K562 (cell line): ENCODE data around the gene PLCB3. TPM values are rescaled to one million over a fixed set of nuclear protein-coding genes. Genes with fewer than 3 reads are reported as not detected.

ENCODE experiments used
- ASH1L ChIP-seq: fragments of 450-650 bp; IDR thresholded peaks from 2 replicates; pipeline ENCODE4 v1.6.1; 2018; ENCODE audit warnings: borderline replicate concordance, mild to moderate bottlenecking, low read depth; ENCODE audit not compliant: partially characterized antibody
- CBX3 ChIP-seq, 2 experiments: IDR thresholded peaks; 1 replicate in 1 of 2; 2 replicates in 1 of 2; pipeline ENCODE4 v1.6.1; 2012; ENCODE audit warnings: inconsistent platforms in 2 of 2, low read length in 2 of 2, borderline replicate concordance in 1 of 2, control low read depth in 1 of 2
- ETS2 ChIP-seq: IDR thresholded peaks from 2 replicates; pipeline ENCODE4 v1.6.1; 2016; ENCODE audit warnings: borderline replicate concordance, missing genetic modification characterization, mild to moderate bottlenecking, moderate library complexity, missing compliant biosample characterization; ENCODE audit not compliant: poor library complexity, severe bottlenecking
- MBD2 ChIP-seq: sonication (generic); IDR thresholded peaks from 2 replicates; pipeline ENCODE4 v1.6.1; 2016; ENCODE audit warnings: low read depth, borderline replicate concordance
- MEF2A ChIP-seq: IDR thresholded peaks from 2 replicates; pipeline ENCODE4 v1.6.1; 2011; ENCODE audit warnings: low read depth, mild to moderate bottlenecking, low read length, moderate library complexity; ENCODE audit not compliant: control insufficient read depth
- PHF20 ChIP-seq: fragments of 450-650 bp; IDR thresholded peaks from 2 replicates; pipeline ENCODE4 v1.6.1; 2018; ENCODE audit not compliant: partially characterized antibody
- POLR2AphosphoS2 ChIP-seq: IDR thresholded peaks from 2 replicates; pipeline ENCODE4 v1.6.1; 2012; ENCODE audit warnings: low read length, improper control_type of control experiment
- SLC30A9 ChIP-seq: fragments of 250-450 bp; sonication (Bioruptor Pico); IDR thresholded peaks from 2 replicates; pipeline ENCODE4 v1.8.0; 2022; ENCODE audit warnings: mild to moderate bottlenecking, moderate library complexity
- SREBF1 ChIP-seq: fragments of 150-350 bp; IDR thresholded peaks from 2 replicates; pipeline ENCODE4 v1.6.1; 2014; ENCODE audit warnings: antibody characterized with exemption, low read depth, low read length, borderline replicate concordance
- TCF7L2 ChIP-seq: fragments of 150-350 bp; IDR thresholded peaks from 2 replicates; pipeline ENCODE4 v1.6.1; 2016; ENCODE audit warnings: low read depth, mild to moderate bottlenecking, low read length, moderate library complexity
- TEAD1 ChIP-seq, 2 experiments: fragments of 450-650 bp in 1 of 2; sonication (generic) in 1 of 2; formaldehyde crosslinking; IDR thresholded peaks; 2 replicates each; pipeline versions ENCODE4 v1.4.0 to v1.8.0; 2020 to 2022; ENCODE audit warnings: mild to moderate bottlenecking in 2 of 2, missing genetic modification reagents in 1 of 2
- THRAP3 ChIP-seq: fragments of 450-650 bp; IDR thresholded peaks from 2 replicates; pipeline ENCODE4 v1.6.1; 2016; ENCODE audit warnings: mild to moderate bottlenecking, inconsistent platforms, borderline replicate concordance
- ZNF121 ChIP-seq: sonication (generic); formaldehyde crosslinking; conservative IDR thresholded peaks from 2 replicates; pipeline ENCODE4 v1.8.0; 2022; ENCODE audit warnings: missing genetic modification reagents
- ZNF24 ChIP-seq: fragments of 450-650 bp; IDR thresholded peaks from 2 replicates; pipeline ENCODE4 v1.6.1; 2016
- ZNF551 ChIP-seq: fragments of 250-450 bp; sonication (Bioruptor Pico); IDR thresholded peaks from 2 replicates; pipeline ENCODE4 v1.5.0; 2021; ENCODE audit warnings: mild to moderate bottlenecking, moderate library complexity
- polyA plus RNA-seq, 8 experiments: library from polyadenylated mRNA; depleted of rRNA in 4 of 8; stranded (reverse) in 5 of 8; unstranded in 3 of 8; fragments of >200 nt; fragmentation: Nextera tagmentation in 2 of 8; fragmentation: Illumina TruSeq in 1 of 8; extraction: Ambion mirVana in 2 of 8; extraction: Trizol in 1 of 8; gene quantifications; 2 replicates each; pipeline versions ENCODE4 v1.2.1 to v1.2.3, GENCODE V29; 2011 to 2014; ENCODE audit warnings: inconsistent platforms in 1 of 8, missing spikeins in 1 of 8
- total RNA-seq, 7 experiments: library from RNA; depleted of rRNA in 6 of 7; stranded (reverse); fragments of >200 nt in 6 of 7; fragmentation: Illumina TruSeq in 2 of 7; extraction: Trizol in 2 of 7; gene quantifications; 2 replicates each; pipeline versions ENCODE4 v1.2.1 to v1.2.3, GENCODE V29; 2011 to 2021; ENCODE audit warnings: low replicate concordance in 1 of 7
- TF ChIP-seq, protein P1 (sequence below), 2 experiments: fragments of 450-650 bp in 1 of 2; sonication (generic) in 1 of 2; formaldehyde crosslinking; conservative IDR thresholded peaks; 2 replicates each; pipeline versions ENCODE4 v1.4.0 to v1.8.1; 2020 to 2022; ENCODE audit warnings: mild to moderate bottlenecking in 1 of 2, missing genetic modification reagents in 1 of 2
- TF ChIP-seq, protein P2 (sequence below): fragments of 150-350 bp; IDR thresholded peaks from 2 replicates; pipeline ENCODE4 v1.6.1; 2014; ENCODE audit warnings: low read depth, mild to moderate bottlenecking, low read length, borderline replicate concordance
- TF ChIP-seq, protein P3 (sequence below): fragments of 450-650 bp; formaldehyde crosslinking; IDR thresholded peaks from 2 replicates; pipeline ENCODE4 v1.4.0; 2020; ENCODE audit warnings: mild to moderate bottlenecking, moderate library complexity
- TF ChIP-seq, protein P4 (sequence below): fragments of 450-650 bp; IDR thresholded peaks from 2 replicates; pipeline ENCODE4 v1.6.1; 2017; ENCODE audit warnings: antibody characterized with exemption, mild to moderate bottlenecking

PLCB3 gene
- total and polyA plus RNA-seq, 9 of the 15 experiments (the other 6 are each of a cell fraction or from before 2014, with no cell fraction given), result 0.31 to 44.8 (median 14.6) TPM

DNA sequence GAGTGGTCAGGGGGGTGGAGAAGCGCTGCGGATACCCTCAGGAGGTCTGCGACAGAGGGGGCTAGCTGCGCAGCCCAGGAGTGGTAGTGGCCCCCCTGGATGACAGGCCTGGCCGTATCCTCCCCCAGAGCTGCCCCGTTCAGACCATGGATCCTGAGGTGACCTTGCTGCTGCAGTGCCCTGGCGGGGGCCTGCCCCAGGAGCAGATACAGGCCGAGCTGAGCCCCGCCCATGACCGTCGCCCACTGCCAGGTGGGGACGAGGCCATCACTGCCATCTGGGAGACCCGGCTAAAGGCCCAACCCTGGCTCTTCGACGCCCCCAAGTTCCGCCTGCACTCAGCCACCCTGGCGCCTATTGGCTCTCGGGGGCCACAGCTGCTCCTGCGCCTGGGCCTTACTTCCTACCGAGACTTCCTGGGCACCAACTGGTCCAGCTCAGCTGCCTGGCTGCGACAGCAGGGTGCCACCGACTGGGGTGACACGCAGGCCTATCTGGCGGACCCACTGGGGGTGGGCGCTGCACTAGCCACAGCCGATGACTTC lies 24.8 kb upstream of the PLCB3 start (continued):
- TF ChIP-seq SLC30A9 (CRISPR knock-in tag) (no peak), ZNF24 (no peak), ETS2 (tag) (no peak), MBD2 (no peak), ZNF551 (CRISPR knock-in tag) (no peak), ZNF121 (CRISPR knock-in tag) (no peak), ASH1L (no peak), SREBF1 (no peak), PHF20 (peak; percentile 4), THRAP3 (no peak), TEAD1 (CRISPR knock-in tag; IDR thresholded peaks at IDR 0.05) (0 out of 4 replicates have a peak, but pooled peaks of 1 of the 2 experiments have one; percentile 75), CBX3 (IDR thresholded peaks at IDR 0.05; ENCODE audit: borderline replicate concordance in 1 of 2, low read length in 2 of 2) (no peak), TCF7L2 (no peak), POLR2AphosphoS2 (no peak), MEF2A (no peak)
- TF ChIP-seq, protein P1, sequence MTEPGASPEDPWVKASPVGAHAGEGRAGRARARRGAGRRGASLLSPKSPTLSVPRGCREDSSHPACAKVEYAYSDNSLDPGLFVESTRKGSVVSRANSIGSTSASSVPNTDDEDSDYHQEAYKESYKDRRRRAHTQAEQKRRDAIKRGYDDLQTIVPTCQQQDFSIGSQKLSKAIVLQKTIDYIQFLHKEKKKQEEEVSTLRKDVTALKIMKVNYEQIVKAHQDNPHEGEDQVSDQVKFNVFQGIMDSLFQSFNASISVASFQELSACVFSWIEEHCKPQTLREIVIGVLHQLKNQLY (CRISPR knock-in tag; conservative IDR thresholded peaks at IDR 0.05), result no peak
- TF ChIP-seq, protein P2, sequence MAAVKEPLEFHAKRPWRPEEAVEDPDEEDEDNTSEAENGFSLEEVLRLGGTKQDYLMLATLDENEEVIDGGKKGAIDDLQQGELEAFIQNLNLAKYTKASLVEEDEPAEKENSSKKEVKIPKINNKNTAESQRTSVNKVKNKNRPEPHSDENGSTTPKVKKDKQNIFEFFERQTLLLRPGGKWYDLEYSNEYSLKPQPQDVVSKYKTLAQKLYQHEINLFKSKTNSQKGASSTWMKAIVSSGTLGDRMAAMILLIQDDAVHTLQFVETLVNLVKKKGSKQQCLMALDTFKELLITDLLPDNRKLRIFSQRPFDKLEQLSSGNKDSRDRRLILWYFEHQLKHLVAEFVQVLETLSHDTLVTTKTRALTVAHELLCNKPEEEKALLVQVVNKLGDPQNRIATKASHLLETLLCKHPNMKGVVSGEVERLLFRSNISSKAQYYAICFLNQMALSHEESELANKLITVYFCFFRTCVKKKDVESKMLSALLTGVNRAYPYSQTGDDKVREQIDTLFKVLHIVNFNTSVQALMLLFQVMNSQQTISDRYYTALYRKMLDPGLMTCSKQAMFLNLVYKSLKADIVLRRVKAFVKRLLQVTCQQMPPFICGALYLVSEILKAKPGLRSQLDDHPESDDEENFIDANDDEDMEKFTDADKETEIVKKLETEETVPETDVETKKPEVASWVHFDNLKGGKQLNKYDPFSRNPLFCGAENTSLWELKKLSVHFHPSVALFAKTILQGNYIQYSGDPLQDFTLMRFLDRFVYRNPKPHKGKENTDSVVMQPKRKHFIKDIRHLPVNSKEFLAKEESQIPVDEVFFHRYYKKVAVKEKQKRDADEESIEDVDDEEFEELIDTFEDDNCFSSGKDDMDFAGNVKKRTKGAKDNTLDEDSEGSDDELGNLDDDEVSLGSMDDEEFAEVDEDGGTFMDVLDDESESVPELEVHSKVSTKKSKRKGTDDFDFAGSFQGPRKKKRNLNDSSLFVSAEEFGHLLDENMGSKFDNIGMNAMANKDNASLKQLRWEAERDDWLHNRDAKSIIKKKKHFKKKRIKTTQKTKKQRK, result no peak
- TF ChIP-seq, protein P3, sequence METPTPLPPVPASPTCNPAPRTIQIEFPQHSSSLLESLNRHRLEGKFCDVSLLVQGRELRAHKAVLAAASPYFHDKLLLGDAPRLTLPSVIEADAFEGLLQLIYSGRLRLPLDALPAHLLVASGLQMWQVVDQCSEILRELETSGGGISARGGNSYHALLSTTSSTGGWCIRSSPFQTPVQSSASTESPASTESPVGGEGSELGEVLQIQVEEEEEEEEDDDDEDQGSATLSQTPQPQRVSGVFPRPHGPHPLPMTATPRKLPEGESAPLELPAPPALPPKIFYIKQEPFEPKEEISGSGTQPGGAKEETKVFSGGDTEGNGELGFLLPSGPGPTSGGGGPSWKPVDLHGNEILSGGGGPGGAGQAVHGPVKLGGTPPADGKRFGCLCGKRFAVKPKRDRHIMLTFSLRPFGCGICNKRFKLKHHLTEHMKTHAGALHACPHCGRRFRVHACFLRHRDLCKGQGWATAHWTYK (CRISPR knock-in tag), result peak; percentile 40; the same call in 1 of the 2 replicates
- TF ChIP-seq, protein P4, sequence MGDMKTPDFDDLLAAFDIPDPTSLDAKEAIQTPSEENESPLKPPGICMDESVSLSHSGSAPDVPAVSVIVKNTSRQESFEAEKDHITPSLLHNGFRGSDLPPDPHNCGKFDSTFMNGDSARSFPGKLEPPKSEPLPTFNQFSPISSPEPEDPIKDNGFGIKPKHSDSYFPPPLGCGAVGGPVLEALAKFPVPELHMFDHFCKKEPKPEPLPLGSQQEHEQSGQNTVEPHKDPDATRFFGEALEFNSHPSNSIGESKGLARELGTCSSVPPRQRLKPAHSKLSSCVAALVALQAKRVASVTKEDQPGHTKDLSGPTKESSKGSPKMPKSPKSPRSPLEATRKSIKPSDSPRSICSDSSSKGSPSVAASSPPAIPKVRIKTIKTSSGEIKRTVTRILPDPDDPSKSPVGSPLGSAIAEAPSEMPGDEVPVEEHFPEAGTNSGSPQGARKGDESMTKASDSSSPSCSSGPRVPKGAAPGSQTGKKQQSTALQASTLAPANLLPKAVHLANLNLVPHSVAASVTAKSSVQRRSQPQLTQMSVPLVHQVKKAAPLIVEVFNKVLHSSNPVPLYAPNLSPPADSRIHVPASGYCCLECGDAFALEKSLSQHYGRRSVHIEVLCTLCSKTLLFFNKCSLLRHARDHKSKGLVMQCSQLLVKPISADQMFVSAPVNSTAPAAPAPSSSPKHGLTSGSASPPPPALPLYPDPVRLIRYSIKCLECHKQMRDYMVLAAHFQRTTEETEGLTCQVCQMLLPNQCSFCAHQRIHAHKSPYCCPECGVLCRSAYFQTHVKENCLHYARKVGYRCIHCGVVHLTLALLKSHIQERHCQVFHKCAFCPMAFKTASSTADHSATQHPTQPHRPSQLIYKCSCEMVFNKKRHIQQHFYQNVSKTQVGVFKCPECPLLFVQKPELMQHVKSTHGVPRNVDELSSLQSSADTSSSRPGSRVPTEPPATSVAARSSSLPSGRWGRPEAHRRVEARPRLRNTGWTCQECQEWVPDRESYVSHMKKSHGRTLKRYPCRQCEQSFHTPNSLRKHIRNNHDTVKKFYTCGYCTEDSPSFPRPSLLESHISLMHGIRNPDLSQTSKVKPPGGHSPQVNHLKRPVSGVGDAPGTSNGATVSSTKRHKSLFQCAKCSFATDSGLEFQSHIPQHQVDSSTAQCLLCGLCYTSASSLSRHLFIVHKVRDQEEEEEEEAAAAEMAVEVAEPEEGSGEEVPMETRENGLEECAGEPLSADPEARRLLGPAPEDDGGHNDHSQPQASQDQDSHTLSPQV, result peak; percentile 74
